GM12801 (cell line): ENCODE measurements around the gene TSPAN31.

Source experiments
- TF ChIP-seq, protein P1 (sequence below): IDR thresholded peaks from one replicate; pipeline ENCODE4 v1.5.1; 2011; ENCODE audit warnings: control low read depth; ENCODE audit not compliant: insufficient read length; ENCODE audit errors: extremely low read depth

TSPAN31 gene

DNA sequence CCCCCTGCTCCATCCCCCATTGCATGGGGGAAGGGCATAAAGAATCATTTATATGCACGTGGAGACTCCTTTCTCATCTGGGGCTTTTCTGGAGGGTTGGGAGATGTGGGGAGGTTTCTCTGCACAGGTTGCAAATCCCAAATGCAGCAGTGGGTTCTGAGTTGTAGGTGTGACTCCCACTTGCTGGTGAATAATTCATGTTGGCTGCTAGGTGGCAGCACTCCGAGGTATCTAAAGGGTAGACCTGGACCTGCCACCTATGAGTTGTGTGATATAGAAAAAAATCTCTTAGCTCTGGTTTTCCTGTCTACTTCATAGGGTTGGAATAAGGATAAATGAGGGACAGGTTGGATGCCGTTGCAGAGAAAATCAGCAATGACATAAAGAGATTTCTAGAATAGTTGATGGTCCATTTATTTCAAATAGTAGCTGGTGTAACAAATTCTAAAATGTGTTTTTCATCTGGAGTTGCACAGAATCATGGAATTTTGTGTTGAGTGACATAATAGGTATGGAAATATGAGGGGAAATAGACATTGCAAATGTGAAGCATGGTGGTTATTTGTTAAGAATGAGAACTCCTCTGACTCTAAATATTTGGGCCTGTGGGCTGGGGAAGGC is 14.6 kb downstream of the TSPAN31 start:
- TF ChIP-seq, protein P1, sequence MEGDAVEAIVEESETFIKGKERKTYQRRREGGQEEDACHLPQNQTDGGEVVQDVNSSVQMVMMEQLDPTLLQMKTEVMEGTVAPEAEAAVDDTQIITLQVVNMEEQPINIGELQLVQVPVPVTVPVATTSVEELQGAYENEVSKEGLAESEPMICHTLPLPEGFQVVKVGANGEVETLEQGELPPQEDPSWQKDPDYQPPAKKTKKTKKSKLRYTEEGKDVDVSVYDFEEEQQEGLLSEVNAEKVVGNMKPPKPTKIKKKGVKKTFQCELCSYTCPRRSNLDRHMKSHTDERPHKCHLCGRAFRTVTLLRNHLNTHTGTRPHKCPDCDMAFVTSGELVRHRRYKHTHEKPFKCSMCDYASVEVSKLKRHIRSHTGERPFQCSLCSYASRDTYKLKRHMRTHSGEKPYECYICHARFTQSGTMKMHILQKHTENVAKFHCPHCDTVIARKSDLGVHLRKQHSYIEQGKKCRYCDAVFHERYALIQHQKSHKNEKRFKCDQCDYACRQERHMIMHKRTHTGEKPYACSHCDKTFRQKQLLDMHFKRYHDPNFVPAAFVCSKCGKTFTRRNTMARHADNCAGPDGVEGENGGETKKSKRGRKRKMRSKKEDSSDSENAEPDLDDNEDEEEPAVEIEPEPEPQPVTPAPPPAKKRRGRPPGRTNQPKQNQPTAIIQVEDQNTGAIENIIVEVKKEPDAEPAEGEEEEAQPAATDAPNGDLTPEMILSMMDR: no peak

DNA sequence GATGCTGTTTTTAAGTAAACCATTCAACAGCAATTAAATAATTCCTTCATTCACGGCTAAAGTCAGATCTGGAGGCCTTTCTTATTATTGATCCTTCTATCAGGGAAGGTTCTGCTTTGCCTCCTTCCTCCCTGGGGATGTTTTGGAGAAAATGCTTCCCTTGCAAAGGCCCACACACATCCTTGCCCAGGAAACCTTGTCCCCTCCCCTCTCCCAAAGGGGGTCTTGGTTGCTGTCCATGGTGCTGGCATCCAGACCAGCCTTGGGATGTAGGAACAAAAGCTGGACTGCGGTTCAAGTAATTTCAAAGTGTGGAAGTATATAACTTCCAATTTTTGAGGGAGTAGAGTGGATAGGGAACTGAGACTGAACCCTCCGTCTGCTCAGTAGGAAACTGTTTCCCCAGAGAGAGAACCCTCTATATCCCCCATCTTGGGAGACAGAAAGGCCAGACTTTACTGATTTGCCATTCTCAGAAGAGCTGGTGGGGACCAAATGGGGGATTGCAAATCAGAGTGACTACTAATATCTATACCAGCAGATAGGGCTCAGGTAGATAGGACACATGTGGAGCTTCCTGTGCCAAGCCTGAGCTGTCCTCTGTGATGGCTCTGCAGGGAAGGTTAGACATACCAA is 15.6 kb downstream of the TSPAN31 start:
- TF ChIP-seq, protein P1: no peak

DNA sequence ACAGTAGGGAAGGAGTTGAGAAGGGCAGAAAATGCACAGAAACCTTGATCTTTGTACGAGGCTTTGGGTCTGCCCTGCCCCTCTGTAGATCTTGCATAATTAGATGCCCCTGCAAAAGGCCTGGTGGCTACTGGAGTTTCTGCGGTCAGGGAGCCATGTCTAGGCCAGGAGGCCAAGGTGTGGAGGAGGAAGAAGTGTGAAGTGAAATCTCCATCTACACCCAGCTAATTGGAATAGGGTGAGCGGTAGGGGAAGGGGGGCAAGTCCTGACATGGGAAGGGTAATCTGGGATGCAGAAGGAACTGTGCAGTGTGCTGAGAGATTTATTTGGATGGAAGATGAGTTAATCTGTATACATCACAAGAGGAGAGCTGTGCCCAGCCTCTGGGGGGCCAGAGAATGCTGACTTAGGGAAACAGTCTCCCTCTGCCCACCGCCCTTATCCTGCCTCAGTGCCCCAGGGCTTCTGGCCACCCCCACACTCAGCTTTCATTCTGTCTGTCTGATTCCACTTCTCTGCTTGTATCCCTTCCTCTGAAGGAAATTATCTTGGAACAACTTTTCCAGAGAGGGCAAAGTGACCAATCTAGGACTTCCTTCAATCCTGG is 16.7 kb downstream of the TSPAN31 start:
- TF ChIP-seq, protein P1: no peak

DNA sequence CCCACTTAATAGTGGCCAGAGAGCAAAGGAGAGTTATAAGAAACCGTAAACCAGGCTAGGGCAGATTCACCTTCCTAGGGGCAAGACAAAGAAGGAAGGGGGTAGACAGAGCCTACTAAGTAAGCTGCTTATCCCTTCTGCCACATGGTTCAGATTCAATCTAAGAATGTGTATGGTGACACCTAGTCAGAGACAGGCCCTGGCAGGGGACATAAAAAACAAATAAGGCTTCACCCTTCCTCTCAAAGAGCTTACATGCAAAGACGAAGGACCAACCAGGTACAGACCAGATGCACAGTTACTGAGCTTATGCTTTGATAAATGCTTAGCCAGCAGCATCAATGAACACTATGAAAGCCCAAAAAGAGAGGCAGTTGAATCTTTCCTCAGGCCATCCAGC is 17.6 kb downstream of the TSPAN31 start:
- TF ChIP-seq, protein P1: no peak

DNA sequence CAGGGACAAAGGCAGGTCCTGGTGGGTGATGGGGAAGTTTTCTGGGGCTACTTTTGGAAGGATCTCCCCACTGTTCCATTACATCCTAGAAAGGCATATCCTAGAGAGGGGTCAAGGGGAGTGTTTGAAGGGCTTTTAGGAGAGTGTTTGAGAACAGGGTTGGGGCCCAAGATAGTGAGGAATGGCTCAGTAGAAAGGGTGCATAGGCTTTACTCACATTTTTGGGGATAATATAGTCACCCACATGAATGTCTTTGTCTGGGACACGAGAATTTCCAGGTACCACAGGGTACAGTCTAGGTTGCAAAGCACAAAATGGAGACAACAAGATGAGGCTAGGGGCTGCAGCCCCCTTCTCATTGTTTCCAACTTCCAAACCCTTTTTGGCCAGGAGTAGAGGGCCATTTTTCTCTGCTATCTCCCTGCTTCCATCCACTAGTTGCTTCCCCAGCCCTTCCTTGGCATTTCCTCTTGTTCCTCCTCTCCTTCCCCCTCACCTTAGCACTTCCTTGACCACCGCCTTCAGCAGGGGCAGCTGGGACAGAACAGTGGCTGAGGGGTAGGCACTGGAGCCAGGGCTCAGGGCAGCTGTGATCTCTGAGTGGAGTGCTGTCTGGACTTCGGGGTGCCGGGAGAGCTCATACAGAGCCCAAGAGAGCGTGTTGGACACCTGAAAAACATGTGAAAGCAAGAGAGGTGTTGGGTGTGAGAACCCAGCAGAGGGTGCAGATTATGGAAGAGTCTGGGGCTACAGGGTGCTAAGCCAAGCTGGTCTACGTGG is 19.2 kb downstream of the TSPAN31 start:
- TF ChIP-seq, protein P1: no peak

DNA sequence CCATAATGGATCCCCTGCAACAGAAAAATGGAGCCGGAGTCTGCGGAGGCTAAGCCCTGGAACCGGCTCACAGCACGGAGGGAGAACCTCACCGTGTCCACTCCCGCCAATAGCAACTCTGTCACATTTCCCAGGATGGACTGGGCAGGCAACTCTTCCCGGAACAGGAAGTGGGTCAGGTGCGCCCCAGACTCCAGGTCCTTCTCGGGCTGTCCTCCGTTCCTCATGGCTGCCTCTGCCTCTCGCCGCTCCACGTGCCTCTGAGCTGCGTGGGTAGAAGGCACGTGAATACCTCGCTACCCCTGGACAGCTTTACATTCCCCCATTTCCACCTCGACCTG is 19.8 kb downstream of the TSPAN31 start:
- TF ChIP-seq, protein P1: no peak

DNA sequence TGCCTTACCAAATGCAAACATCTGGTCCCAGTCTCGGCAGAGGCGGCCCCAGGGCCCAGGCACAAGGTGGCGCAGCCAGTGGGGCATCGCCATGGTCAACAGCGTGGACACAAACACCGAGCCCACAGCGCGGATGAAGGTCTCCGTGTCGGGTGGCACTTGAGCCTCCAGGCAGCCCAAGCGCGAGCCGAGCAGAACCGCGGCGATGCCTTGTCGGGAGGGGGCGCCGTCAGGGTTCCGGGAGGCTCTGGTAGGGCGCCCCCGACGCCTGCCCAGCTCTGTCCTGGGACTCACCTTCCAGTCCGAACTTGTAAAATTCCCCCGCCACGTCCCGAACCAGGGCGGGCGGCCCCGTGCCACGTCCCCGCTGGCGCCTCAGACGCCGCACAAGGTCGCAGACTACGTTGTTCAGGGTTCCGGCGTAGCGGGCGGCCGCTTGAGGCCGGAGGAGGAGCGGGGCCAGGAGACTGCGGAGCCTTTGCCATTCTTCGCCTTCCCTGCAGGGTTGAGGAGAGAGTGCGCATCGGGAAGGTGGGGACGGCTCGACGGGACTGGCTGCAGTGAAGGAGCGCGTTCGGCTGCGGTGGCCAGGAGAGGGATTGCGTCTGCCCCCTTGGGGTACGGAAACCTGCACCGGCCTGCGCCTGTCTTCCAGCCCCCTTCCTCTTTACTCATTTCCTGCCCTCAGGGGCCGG is 20.3 kb downstream of the TSPAN31 start:
- TF ChIP-seq, protein P1: no peak
